DND-41 (cell line): ENCODE data around the gene SCRN2.

Experiments used
- EZH2 ChIP-seq: IDR thresholded peaks from 3 replicates; pipeline ENCODE4 v1.6.1; 2012; ENCODE audit warnings: borderline replicate concordance, low read depth, mild to moderate bottlenecking, moderate library complexity, low read length, inconsistent platforms; ENCODE audit not compliant: severe bottlenecking
- TF ChIP-seq, protein P1 (sequence below): IDR thresholded peaks from 2 replicates; pipeline ENCODE4 v1.5.1; 2012; ENCODE audit warnings: borderline replicate concordance, low read length, moderate library complexity, mild to moderate bottlenecking; ENCODE audit not compliant: poor library complexity, severe bottlenecking; ENCODE audit errors: extremely low read depth

DNA sequence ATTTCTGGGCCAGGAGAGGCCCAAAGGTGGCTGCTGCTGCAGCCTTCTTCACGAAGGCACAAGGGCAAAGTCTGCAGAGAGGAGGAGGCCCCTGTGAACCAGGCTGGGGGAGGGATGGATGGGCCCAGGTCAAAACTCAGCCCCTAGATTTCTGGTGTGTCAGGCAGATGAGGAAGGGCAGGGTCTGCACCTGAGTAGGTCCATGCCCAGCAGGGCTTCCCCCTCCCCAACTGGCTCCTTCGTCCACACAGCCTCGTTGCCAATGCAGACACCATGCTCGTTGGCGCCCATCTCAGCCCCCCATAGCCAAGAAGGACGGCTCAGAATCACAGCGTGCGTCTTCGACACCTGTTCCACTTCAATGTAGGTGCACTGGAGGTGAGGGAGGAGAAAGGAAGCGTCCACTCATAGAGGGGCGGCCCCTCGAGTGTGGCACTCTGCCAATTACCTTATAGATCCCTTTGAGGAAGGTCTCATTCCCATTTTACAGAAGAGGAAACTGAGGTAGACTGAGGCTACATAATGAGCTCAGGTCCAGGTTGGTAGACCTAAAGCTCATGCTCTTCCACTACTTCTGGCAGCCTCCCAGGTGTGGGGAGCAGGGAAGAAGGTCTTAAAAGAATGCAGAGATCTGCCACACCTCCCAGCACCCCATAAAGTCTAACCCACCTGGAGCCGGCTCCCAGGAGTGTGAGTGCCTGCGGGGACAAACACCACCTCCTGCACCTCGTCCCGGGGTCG, 902 bp downstream of the SCRN2 start:
- TF ChIP-seq, protein P1, sequence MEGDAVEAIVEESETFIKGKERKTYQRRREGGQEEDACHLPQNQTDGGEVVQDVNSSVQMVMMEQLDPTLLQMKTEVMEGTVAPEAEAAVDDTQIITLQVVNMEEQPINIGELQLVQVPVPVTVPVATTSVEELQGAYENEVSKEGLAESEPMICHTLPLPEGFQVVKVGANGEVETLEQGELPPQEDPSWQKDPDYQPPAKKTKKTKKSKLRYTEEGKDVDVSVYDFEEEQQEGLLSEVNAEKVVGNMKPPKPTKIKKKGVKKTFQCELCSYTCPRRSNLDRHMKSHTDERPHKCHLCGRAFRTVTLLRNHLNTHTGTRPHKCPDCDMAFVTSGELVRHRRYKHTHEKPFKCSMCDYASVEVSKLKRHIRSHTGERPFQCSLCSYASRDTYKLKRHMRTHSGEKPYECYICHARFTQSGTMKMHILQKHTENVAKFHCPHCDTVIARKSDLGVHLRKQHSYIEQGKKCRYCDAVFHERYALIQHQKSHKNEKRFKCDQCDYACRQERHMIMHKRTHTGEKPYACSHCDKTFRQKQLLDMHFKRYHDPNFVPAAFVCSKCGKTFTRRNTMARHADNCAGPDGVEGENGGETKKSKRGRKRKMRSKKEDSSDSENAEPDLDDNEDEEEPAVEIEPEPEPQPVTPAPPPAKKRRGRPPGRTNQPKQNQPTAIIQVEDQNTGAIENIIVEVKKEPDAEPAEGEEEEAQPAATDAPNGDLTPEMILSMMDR = no peak
- no peak for TF ChIP-seq EZH2
